Esophagus squamous epithelium (tissue), 5 donors: Measurements from ENCODE around the gene OPCML. TPM values are rescaled to one million over a fixed set of nuclear protein-coding genes. Genes with fewer than 3 reads are reported as not detected.

ENCODE experiments used
- DNase-seq: peaks from one replicate; lab custom pipeline; 2025; lab: John Stamatoyannopoulos, UW
- H3K27ac ChIP-seq, 4 donors: fragments of 200-600 bp; sonication (generic); one replicate each; pipeline ENCODE4 v1.5.1; 2016 to 2019; ENCODE audit warnings: mild to moderate bottlenecking in 1 of 4
- H3K27me3 ChIP-seq, 4 donors: fragments of 200-600 bp; sonication (generic); 1 replicate in 3 of 4; 2 replicates in 1 of 4; pipeline versions ENCODE4 v1.5.1 to v1.6.0; 2017 to 2021; ENCODE audit warnings: antibody characterized with exemption in 1 of 4
- H3K36me3 ChIP-seq, 3 donors: fragments of 200-600 bp; sonication (generic); one replicate each; pipeline ENCODE4 v1.5.1; 2016 to 2019
- H3K4me1 ChIP-seq, 3 donors: fragments of 200-600 bp; sonication (generic); one replicate each; pipeline ENCODE4 v1.5.1; 2017 to 2019
- H3K4me3 ChIP-seq, 4 donors: fragments of 200-600 bp; sonication (generic); 1 replicate in 3 of 4; 2 replicates in 1 of 4; pipeline ENCODE4 v1.5.1; 2016 to 2019; ENCODE audit warnings: mild to moderate bottlenecking in 2 of 4, moderate library complexity in 1 of 4
- H3K9me3 ChIP-seq, 3 donors: fragments of 200-600 bp; sonication (generic); one replicate each; pipeline ENCODE4 v1.5.1; 2016 to 2019
- POLR2A ChIP-seq, 4 donors: fragments of 450-650 bp; IDR thresholded peaks; one replicate each; pipeline ENCODE4 v1.6.1; 2017; ENCODE audit warnings: antibody characterized with exemption in 4 of 4, mild to moderate bottlenecking in 4 of 4, moderate library complexity in 3 of 4
- WGBS, 2 donors: methylation state at CpG; one replicate each; pipeline ENCODE4 v1.1.5; 2018; 5-methylcytosine and 5-hydroxymethylcytosine counted together
- intact Hi-C: fragments of 100-400 bp; cut with DNase I; formaldehyde crosslinking; loops from one replicate; pipeline ENCODE4 v1.15.0; 2022
- total RNA-seq, 4 donors: library from RNA; depleted of rRNA; stranded (reverse); fragments of >200 nt; gene quantifications; one replicate each; pipeline ENCODE4 v1.1.0, GENCODE V29; 2016
- TF ChIP-seq, protein P1 (sequence below), 6 experiments: fragments of 450-650 bp in 4 of 6; fragments of 200-600 bp in 2 of 6; sonication (generic) in 2 of 6; IDR thresholded peaks; one replicate each; pipeline ENCODE4 v1.5.1; 2016 to 2019; ENCODE audit warnings: antibody characterized with exemption in 6 of 6, mild to moderate bottlenecking in 4 of 6, moderate library complexity in 4 of 6
- donor health status: DM: yes; HTN: yes; CAD: no.

The OPCML gene
- total RNA-seq, 4 donors from 2014 or later = under 0.01 TPM; not detected in 3

DNA sequence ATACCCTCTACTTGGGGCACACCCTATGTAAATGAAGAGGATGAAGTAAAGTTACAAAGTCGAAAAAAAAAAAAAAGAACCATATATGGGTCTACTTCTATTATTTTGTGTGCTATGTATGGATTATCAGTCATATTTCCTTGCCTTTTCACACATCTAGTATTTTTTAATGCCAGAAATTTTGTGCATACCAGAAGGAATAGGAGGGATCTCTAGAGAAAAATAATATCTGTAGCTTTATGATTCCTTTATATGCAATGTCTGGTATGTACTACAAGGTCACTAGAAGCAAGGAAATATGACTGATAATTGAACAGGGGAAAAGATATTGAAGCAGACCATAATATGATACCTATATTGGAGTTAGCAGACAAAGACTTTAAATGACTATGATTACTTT, 713.4 kb downstream of the OPCML start:
- 54 to 77% methylated on average over 1 of the region's 1 CpG for WGBS, 2 donors
- H3K9me3 ChIP-seq = no peaks in the 10 kb centered on the region
- H3K4me3 ChIP-seq = no peak overlapping the region
- intact Hi-C loops = no loop called here
- DNase-seq = no peak
- no peak overlapping the region for H3K27ac ChIP-seq
- TF ChIP-seq, protein P1, sequence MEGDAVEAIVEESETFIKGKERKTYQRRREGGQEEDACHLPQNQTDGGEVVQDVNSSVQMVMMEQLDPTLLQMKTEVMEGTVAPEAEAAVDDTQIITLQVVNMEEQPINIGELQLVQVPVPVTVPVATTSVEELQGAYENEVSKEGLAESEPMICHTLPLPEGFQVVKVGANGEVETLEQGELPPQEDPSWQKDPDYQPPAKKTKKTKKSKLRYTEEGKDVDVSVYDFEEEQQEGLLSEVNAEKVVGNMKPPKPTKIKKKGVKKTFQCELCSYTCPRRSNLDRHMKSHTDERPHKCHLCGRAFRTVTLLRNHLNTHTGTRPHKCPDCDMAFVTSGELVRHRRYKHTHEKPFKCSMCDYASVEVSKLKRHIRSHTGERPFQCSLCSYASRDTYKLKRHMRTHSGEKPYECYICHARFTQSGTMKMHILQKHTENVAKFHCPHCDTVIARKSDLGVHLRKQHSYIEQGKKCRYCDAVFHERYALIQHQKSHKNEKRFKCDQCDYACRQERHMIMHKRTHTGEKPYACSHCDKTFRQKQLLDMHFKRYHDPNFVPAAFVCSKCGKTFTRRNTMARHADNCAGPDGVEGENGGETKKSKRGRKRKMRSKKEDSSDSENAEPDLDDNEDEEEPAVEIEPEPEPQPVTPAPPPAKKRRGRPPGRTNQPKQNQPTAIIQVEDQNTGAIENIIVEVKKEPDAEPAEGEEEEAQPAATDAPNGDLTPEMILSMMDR (IDR thresholded peaks at IDR 0.05) = no peak
- TF ChIP-seq POLR2A (IDR thresholded peaks at IDR 0.05) = no peak
- no peaks in the 10 kb centered on the region for H3K27me3 ChIP-seq
- H3K36me3 ChIP-seq = no peaks in the 10 kb centered on the region
- no peaks in the 10 kb centered on the region for H3K4me1 ChIP-seq

DNA sequence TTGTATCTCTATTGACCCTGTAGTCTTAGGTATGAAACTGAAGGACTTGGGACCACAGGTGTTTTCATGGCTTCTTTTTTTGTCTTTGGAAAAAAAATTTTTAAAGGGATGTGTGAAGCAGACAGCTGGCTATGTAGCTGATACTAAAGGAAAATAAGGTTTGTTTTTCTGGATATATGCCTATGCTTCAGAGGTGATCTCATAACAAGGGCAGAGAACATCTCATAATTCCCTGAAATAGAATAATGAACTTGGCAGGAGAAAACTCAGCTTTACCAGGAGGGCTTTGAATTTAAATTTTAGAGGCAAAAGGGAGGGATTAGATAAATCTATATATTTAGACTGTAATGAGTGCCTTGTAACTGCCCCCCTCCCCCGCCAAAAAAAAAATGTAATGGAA, 714.9 kb downstream of the OPCML start:
- H3K9me3 ChIP-seq = no peaks in the 10 kb centered on the region
- intact Hi-C loops = no loop called here

DNA sequence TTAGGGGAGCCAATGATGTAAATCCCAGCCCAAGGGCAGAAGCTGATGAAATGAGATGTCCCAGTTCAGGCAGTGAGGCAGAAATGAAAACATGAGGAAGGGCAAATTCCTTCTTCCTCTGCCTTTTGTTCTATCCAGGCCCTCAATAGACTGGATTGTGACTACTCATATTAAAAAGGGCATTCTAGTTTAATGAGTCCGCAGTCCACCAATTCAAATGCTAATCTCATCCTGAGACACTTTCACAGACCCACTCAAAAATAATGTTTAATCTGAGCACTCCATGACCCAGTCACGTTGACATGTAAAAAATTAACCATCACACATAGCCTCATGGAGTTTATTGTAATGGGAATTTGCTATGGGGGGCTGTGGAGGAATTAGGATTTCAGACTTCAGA, 717.9 kb downstream of the OPCML start:
- 72 to 79% methylated on average over 2 of the region's 2 CpGs for WGBS, 2 donors

More for the DNA sequence above, 714.9 kb downstream of the OPCML start:
- H3K27ac ChIP-seq = no peak overlapping the region
- H3K27me3 ChIP-seq = no peaks in the 10 kb centered on the region
- H3K36me3 ChIP-seq = no peaks in the 10 kb centered on the region
- WGBS, 2 donors = 85 to 100% methylated on average over 1 of the region's 1 CpG
- no peaks in the 10 kb centered on the region for H3K4me1 ChIP-seq
- TF ChIP-seq POLR2A (IDR thresholded peaks at IDR 0.05) = no peak
- TF ChIP-seq, protein P1 (IDR thresholded peaks at IDR 0.05) = no peak
- H3K4me3 ChIP-seq = no peak overlapping the region
- DNase-seq = no peak

DNA sequence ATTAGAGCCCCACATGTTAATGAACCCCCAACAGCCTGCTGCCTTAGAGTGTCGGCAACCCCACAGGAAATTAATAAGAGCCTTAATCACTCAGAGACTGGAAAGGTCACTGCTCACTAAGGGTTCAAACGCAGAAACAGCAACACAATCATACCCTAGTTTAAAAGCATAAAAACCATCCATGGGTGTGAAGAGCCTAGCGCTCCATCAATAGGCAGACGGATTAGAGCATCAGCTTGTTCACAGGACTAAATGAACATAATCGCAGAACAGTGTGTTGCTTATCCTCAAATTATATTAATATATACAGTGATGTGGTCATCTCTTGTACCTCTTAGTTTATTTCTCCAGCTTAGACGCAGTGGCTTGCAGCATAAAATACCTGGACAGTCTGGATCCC, 720.7 kb downstream of the OPCML start:
- Histone ChIP-seq H3K9me3 (no peaks in the 10 kb centered on the region), H3K36me3 (no peaks in the 10 kb centered on the region), H3K4me3 (no peak overlapping the region), H3K4me1 (no peaks in the 10 kb centered on the region), H3K27ac (no peak overlapping the region), H3K27me3 (no peaks in the 10 kb centered on the region)
- DNase-seq = no peak
- TF ChIP-seq, protein P1 (IDR thresholded peaks at IDR 0.05) = no peak
- no peak for TF ChIP-seq POLR2A (IDR thresholded peaks at IDR 0.05)
- 88 to 89% methylated on average over 6 of the region's 6 CpGs for whole genome bisulfite sequencing, 2 donors
- intact Hi-C loops = no loop called here

More for the DNA sequence above, 717.9 kb downstream of the OPCML start:
- no peaks in the 10 kb centered on the region for H3K36me3 ChIP-seq
- no peaks in the 10 kb centered on the region for H3K9me3 ChIP-seq
- no peaks in the 10 kb centered on the region for H3K27me3 ChIP-seq
- no peak for DNase-seq
- intact Hi-C loops = no loop called here
- no peak overlapping the region for H3K27ac ChIP-seq
- no peak for TF ChIP-seq POLR2A (IDR thresholded peaks at IDR 0.05)
- TF ChIP-seq, protein P1 (IDR thresholded peaks at IDR 0.05) = no peak
- no peaks in the 10 kb centered on the region for H3K4me1 ChIP-seq
- H3K4me3 ChIP-seq = no peak overlapping the region

DNA sequence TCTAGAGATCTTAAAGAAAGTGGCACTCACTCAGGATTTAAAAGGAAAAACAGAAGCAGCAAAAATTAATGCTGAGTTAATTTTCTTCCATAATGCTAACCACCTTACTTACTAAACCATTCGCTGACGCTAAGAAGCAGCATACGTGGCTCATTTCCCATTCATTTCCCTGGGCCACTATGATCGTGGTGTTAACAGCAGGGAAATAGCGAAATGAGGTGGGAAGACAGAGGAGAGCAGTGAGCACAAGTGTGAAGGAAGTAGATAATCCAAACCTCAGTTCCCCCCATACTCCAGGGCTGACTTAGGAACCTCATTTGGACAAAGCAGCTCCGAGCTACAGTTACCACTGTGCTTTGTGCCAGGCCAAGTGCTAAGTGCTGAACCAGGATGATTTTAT, 723.2 kb downstream of the OPCML start:
- Histone ChIP-seq H3K27ac (no peak overlapping the region), H3K27me3 (no peaks in the 10 kb centered on the region), H3K4me3 (no peak overlapping the region), H3K9me3 (no peaks in the 10 kb centered on the region), H3K36me3 (no peaks in the 10 kb centered on the region), H3K4me1 (no peaks in the 10 kb centered on the region)
- no peak for DNase-seq
- WGBS, 2 donors = 60 to 75% methylated on average over 6 of the region's 6 CpGs
- intact Hi-C loops = no loop called here
- TF ChIP-seq, protein P1 (IDR thresholded peaks at IDR 0.05) = no peak
- TF ChIP-seq POLR2A (IDR thresholded peaks at IDR 0.05) = no peak
